Measurements from ENCODE around the gene FHIT.

FHIT gene

GRCh38 chr3:60855250-60855649 is 396.0 kb downstream of the FHIT start:
- H3K27me3 ChIP-seq: no peaks in the 10 kb centered on the region
- TF ChIP-seq Cebpa-rat (IDR thresholded peaks at IDR 0.05): no peak
- no peaks in the 10 kb centered on the region for H4K20me1 ChIP-seq
- no peaks in the 10 kb centered on the region for H3K9me3 ChIP-seq
- no peaks in the 10 kb centered on the region for H3K36me3 ChIP-seq
- no peak overlapping the region for H3K4me2 ChIP-seq
- H3K9ac ChIP-seq: no peak overlapping the region
- H3K4me3 ChIP-seq: no peak overlapping the region
- no peak overlapping the region for H3K27ac ChIP-seq
- peaks cover 16% of the 10 kb centered on the region for H3K4me1 ChIP-seq

DNA sequence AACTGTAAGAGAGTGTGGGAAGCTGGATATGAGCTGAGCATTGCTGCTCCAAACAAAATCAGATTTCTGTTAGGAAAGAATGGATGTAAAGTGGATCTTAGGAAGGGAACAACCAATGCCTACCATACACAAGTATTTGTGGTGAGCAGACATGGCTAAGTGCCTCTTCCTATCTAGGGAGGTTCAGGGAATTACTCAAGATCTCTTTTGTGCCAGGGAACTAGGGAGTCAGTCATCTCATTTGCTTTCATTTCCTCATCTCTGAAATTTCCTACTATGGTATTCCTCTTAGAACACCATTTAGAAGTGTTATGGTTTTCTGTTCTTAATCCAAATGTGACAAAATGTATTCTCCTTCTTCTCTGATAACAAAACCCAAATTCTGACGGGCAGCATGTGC is 396.5 kb downstream of the FHIT start:
- H3K27me3 ChIP-seq: no peaks in the 10 kb centered on the region
- no peak overlapping the region for H3K4me3 ChIP-seq
- H3K9me3 ChIP-seq: no peaks in the 10 kb centered on the region
- H3K9ac ChIP-seq: no peak overlapping the region
- H4K20me1 ChIP-seq: no peaks in the 10 kb centered on the region
- no peak overlapping the region for H3K27ac ChIP-seq
- H3K36me3 ChIP-seq: no peaks in the 10 kb centered on the region
- peaks cover 16% of the 10 kb centered on the region for H3K4me1 ChIP-seq
- TF ChIP-seq Cebpa-rat (IDR thresholded peaks at IDR 0.05): no peak
- no peak overlapping the region for H3K4me2 ChIP-seq

- Histone ChIP-seq H3K27ac (no peak overlapping the region), H3K36me3 (no peaks in the 10 kb centered on the region), H3K27me3 (no peaks in the 10 kb centered on the region), H4K20me1 (no peaks in the 10 kb centered on the region), H3K9ac (no peak overlapping the region), H3K4me2 (no peak overlapping the region), H3K4me3 (no peak overlapping the region), H3K4me1 (no peaks in the 10 kb centered on the region), H3K9me3 (no peaks in the 10 kb centered on the region)
- TF ChIP-seq Cebpa-rat (IDR thresholded peaks at IDR 0.05): no peak
Observed at GRCh38 chr3:60847791-60848190, 403.5 kb downstream of the FHIT start.

GRCh38 chr3:60844256-60844655 is 407.0 kb downstream of the FHIT start:
- H3K36me3 ChIP-seq: no peaks in the 10 kb centered on the region
- no peak overlapping the region for H3K27ac ChIP-seq
- TF ChIP-seq Cebpa-rat (IDR thresholded peaks at IDR 0.05): no peak
- no peaks in the 10 kb centered on the region for H3K9me3 ChIP-seq
- H4K20me1 ChIP-seq: no peaks in the 10 kb centered on the region
- no peak overlapping the region for H3K9ac ChIP-seq
- H3K4me2 ChIP-seq: no peak overlapping the region
- no peaks in the 10 kb centered on the region for H3K4me1 ChIP-seq
- no peaks in the 10 kb centered on the region for H3K27me3 ChIP-seq
- H3K4me3 ChIP-seq: no peak overlapping the region

GRCh38 chr3:60841355-60841754 is 409.9 kb downstream of the FHIT start:
- no peaks in the 10 kb centered on the region for H3K9me3 ChIP-seq
- TF ChIP-seq Cebpa-rat (IDR thresholded peaks at IDR 0.05): no peak
- H3K4me2 ChIP-seq: no peak overlapping the region
- no peak overlapping the region for H3K27ac ChIP-seq
- H3K4me3 ChIP-seq: no peak overlapping the region
- H4K20me1 ChIP-seq: no peaks in the 10 kb centered on the region
- no peaks in the 10 kb centered on the region for H3K4me1 ChIP-seq
- H3K27me3 ChIP-seq: no peaks in the 10 kb centered on the region
- no peaks in the 10 kb centered on the region for H3K36me3 ChIP-seq
- H3K9ac ChIP-seq: no peak overlapping the region

DNA sequence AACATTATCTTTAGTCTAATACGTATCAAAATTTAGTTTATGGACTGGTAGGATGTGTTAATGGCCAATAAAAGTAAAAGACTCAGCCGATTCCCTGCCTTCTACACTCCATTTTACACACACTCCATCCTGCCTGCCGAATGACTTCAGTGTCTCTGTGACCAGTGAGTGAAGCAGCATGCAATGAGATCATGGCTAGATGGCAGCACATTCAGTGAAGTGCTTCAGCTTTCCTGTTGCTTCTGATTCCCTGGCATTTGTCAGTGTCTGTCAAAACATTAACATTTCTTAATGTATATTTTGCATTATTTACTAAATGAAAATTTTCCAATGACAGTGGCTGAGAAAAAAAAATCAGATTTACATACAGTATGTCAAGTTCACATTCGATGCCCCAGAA is 412.0 kb downstream of the FHIT start:
- no peaks in the 10 kb centered on the region for H3K4me1 ChIP-seq
- H4K20me1 ChIP-seq: no peaks in the 10 kb centered on the region
- no peaks in the 10 kb centered on the region for H3K27me3 ChIP-seq
- no peak overlapping the region for H3K4me2 ChIP-seq
- H3K9me3 ChIP-seq: no peaks in the 10 kb centered on the region
- TF ChIP-seq Cebpa-rat (IDR thresholded peaks at IDR 0.05): no peak
- H3K9ac ChIP-seq: no peak overlapping the region
- H3K4me3 ChIP-seq: no peak overlapping the region
- no peaks in the 10 kb centered on the region for H3K36me3 ChIP-seq
- no peak overlapping the region for H3K27ac ChIP-seq

- Histone ChIP-seq H3K9me3 (no peaks in the 10 kb centered on the region), H3K36me3 (no peaks in the 10 kb centered on the region), H4K20me1 (no peaks in the 10 kb centered on the region), H3K27me3 (no peaks in the 10 kb centered on the region), H3K9ac (no peak overlapping the region), H3K4me1 (no peaks in the 10 kb centered on the region), H3K4me2 (no peak overlapping the region), H3K27ac (no peak overlapping the region), H3K4me3 (no peak overlapping the region)
- TF ChIP-seq Cebpa-rat (IDR thresholded peaks at IDR 0.05): no peak
Observed at GRCh38 chr3:60835796-60836195, 415.5 kb downstream of the FHIT start.

- TF ChIP-seq Cebpa-rat (IDR thresholded peaks at IDR 0.05): no peak
- H4K20me1 ChIP-seq: no peaks in the 10 kb centered on the region
- no peak overlapping the region for H3K9ac ChIP-seq
Observed at GRCh38 chr3:60829058-60829457, 422.2 kb downstream of the FHIT start.

GRCh38 chr3:60827666-60828065 is 423.6 kb downstream of the FHIT start:
- H4K20me1 ChIP-seq: no peaks in the 10 kb centered on the region
- no peak overlapping the region for H3K4me2 ChIP-seq
- no peaks in the 10 kb centered on the region for H3K27me3 ChIP-seq
- TF ChIP-seq Cebpa-rat (IDR thresholded peaks at IDR 0.05): no peak
- peaks cover 10% of the 10 kb centered on the region for H3K9me3 ChIP-seq
- no peak overlapping the region for H3K4me3 ChIP-seq
- no peak overlapping the region for H3K9ac ChIP-seq
- no peaks in the 10 kb centered on the region for H3K36me3 ChIP-seq
- no peaks in the 10 kb centered on the region for H3K4me1 ChIP-seq
- H3K27ac ChIP-seq: no peak overlapping the region

More at GRCh38 chr3:60829058-60829457, 422.2 kb downstream of the FHIT start:
- Histone ChIP-seq H3K27me3 (no peaks in the 10 kb centered on the region), H3K4me1 (no peaks in the 10 kb centered on the region), H3K36me3 (no peaks in the 10 kb centered on the region), H3K27ac (no peak overlapping the region), H3K9me3 (peaks cover 10% of the 10 kb centered on the region), H3K4me3 (no peak overlapping the region), H3K4me2 (no peak overlapping the region)

DNA sequence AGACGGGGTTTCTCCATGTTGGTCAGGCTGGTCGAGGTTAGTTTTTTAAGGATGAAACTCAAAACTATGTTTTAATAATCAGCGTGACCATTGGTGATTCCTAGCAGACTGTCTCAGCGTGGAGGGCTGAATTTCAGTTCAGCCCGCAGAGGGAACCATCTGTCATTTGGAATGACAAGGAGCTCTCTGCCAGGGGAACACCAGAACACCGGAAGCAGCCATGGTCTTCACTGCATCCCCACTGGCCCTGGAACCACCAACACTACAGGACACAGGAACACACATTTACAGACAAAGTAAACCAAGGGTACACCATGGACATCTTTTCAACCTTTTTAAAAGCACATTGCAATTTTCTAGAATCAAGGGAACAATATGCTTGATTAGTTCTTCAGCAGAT is 424.7 kb downstream of the FHIT start:
- H3K4me2 ChIP-seq: no peak overlapping the region
- TF ChIP-seq Cebpa-rat (IDR thresholded peaks at IDR 0.05): no peak
- H3K4me3 ChIP-seq: no peak overlapping the region
- no peaks in the 10 kb centered on the region for H3K4me1 ChIP-seq
- H3K9ac ChIP-seq: no peak overlapping the region
- no peaks in the 10 kb centered on the region for H3K36me3 ChIP-seq
- H3K27me3 ChIP-seq: no peaks in the 10 kb centered on the region
- H3K27ac ChIP-seq: no peak overlapping the region
- no peaks in the 10 kb centered on the region for H4K20me1 ChIP-seq
- peaks cover 10% of the 10 kb centered on the region for H3K9me3 ChIP-seq

GRCh38 chr3:60812502-60812901 is 438.8 kb downstream of the FHIT start:
- no peaks in the 10 kb centered on the region for H3K4me1 ChIP-seq
- no peaks in the 10 kb centered on the region for H3K36me3 ChIP-seq
- H3K9ac ChIP-seq: no peak overlapping the region
- H3K4me3 ChIP-seq: no peak overlapping the region
- H3K4me2 ChIP-seq: no peak overlapping the region
- no peaks in the 10 kb centered on the region for H3K27me3 ChIP-seq
- TF ChIP-seq Cebpa-rat (IDR thresholded peaks at IDR 0.05): no peak
- no peak overlapping the region for H3K27ac ChIP-seq
- no peaks in the 10 kb centered on the region for H3K9me3 ChIP-seq
- H4K20me1 ChIP-seq: no peaks in the 10 kb centered on the region

Measured in BLaER1 (cell line).